Measurements from ENCODE around the gene PEG3. TPM values are rescaled to one million over a fixed set of nuclear protein-coding genes. Genes with fewer than 3 reads are reported as not detected.
A peak's percentile ranks its signal among the peaks of the same experiment; 100 is the strongest.

Gene PEG3
- total RNA-seq, 1 donor from 2014 or later: 5.7 TPM

GRCh38 chr19:56837492-56838023, 3.0 kb downstream of the PEG3 start:
- Histone ChIP-seq H3K9me3 (no peaks in the 10 kb centered on the region), H3K4me1 (no peaks in the 10 kb centered on the region)
- DNase-seq: peak; percentile 82

GRCh38 chr19:56837004-56837403, 3.5 kb downstream of the PEG3 start:
- no peak for TF ChIP-seq CTCF (IDR thresholded peaks at IDR 0.05)
- no peaks in the 10 kb centered on the region for H3K9me3 ChIP-seq
- no peaks in the 10 kb centered on the region for H3K36me3 ChIP-seq
- peak overlapping the region; percentile 42 for H3K4me3 ChIP-seq
- ATAC-seq (no peak), DNase-seq (no peak)
- intact Hi-C loops (cut with DNase I): no loop called here
- no peaks in the 10 kb centered on the region for H3K4me1 ChIP-seq
- no peaks in the 10 kb centered on the region for H3K27me3 ChIP-seq
- peak overlapping the region; percentile 1 for H3K27ac ChIP-seq

More at GRCh38 chr19:56837492-56838023, 3.0 kb downstream of the PEG3 start:
- Histone ChIP-seq H3K27me3 (no peaks in the 10 kb centered on the region), H3K27ac (peak overlapping the region; percentile 1), H3K4me3 (peak overlapping the region; percentile 42), H3K36me3 (no peaks in the 10 kb centered on the region)
- intact Hi-C loops (cut with DNase I): no loop called here
- peak; percentile 15 for ATAC-seq
- peak; percentile 42 for TF ChIP-seq CTCF (IDR thresholded peaks at IDR 0.05)

DNA sequence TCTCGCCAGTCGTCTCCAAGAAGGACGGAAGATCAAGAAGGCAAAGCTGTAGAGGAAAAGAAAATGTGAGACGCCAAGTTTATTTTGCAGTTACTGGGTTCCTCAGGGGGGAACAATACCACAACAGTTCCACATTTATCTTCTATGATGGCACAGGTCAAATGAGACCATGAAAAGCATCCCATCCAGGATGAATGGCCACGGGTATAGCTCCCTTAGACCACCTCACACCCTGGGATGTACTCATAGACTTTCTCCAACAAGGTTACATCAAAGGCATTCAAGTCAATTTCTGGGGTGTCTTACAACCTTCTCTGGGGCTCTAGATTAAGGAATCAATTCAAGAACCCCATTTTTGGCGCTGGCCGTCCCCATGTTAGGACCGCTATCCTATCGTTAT, 4.5 kb downstream of the PEG3 start:
- Histone ChIP-seq H3K4me3 (no peak overlapping the region), H3K4me1 (no peaks in the 10 kb centered on the region), H3K9me3 (no peaks in the 10 kb centered on the region), H3K36me3 (no peaks in the 10 kb centered on the region), H3K27me3 (no peaks in the 10 kb centered on the region), H3K27ac (no peak overlapping the region)
- ATAC-seq: no peak
- DNase-seq: no peak
- TF ChIP-seq CTCF (IDR thresholded peaks at IDR 0.05): no peak
- intact Hi-C loops (cut with DNase I): no loop called here

DNA sequence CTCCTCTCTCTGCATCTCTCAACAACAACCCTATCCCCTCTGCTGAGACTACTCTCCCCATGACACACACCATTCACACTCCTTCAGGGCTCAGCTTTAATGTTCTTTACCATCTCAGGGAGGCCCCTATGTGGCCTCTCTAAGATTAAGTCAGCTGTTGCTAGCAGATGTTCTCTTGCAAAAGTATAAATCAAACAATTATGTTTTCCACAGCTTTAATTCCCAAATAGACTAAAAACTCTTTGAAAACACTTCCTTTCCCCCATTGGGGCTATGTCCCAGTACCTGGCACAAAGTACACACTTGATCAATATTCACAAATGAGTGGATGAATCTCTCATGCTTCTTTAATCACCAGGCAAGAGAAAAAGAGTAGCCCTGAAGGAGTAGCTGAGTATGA, 5.1 kb downstream of the PEG3 start:
- Histone ChIP-seq H3K4me1 (no peaks in the 10 kb centered on the region), H3K9me3 (no peaks in the 10 kb centered on the region)
- intact Hi-C loops (cut with DNase I): no loop called here

DNA sequence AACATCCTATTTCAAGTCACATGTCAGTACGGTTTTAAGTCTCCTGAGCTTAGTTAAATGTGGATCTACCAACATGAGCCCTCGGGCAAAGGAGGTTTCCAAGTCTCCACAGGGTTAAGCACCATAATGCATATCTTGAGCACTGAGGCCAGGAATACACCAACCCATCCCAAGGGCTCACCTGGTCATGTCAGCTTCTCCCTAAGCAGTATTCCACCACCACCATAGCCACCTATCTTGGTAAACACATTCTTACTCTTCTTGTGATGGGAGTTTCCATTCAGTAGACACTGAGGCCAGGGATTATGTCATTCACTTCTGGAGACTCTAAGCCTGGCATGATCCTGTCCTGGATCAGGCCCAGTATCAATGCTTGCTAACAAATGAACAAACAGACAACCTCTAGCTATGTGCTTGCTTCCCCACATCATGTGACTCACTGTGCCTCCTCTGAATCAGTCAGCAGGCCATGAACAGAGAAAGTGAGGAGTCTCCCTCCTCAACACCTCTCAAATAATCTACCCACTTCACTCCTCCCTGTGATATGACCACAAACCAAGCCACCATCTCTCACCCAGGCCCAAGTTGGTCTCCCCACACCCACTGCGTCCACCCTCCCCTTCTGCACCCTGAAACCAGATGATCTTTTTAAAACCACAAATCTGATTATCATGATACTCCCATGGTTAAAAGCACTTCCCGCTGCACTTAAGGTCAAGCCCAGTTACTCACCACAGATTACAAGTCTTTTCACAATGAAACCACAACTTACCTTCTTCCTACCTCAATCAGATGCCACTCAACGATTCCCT, 5.8 kb downstream of the PEG3 start:
- DNase-seq: no peak
- Histone ChIP-seq H3K9me3 (no peaks in the 10 kb centered on the region), H3K36me3 (no peaks in the 10 kb centered on the region), H3K27ac (no peak overlapping the region), H3K4me1 (no peaks in the 10 kb centered on the region), H3K4me3 (no peak overlapping the region), H3K27me3 (no peaks in the 10 kb centered on the region)
- ATAC-seq: no peak
- intact Hi-C loops (cut with DNase I): no loop called here
- TF ChIP-seq CTCF (IDR thresholded peaks at IDR 0.05): no peak

More for the DNA sequence above, 5.1 kb downstream of the PEG3 start:
- no peak overlapping the region for H3K4me3 ChIP-seq
- no peaks in the 10 kb centered on the region for H3K27me3 ChIP-seq
- no peaks in the 10 kb centered on the region for H3K36me3 ChIP-seq
- no peak overlapping the region for H3K27ac ChIP-seq
- DNase-seq (no peak), ATAC-seq (no peak)
- no peak for TF ChIP-seq CTCF (IDR thresholded peaks at IDR 0.05)

All from upper lobe of right lung (tissue), 1 donor.